ENCODE measurements around the gene UBE2D4. TPM values are rescaled to one million over a fixed set of nuclear protein-coding genes. Genes with fewer than 3 reads are reported as not detected.

The UBE2D4 gene
- total and polyA plus RNA-seq, 4 donors = 8.8 to 25.6 (median 17.2) TPM

GRCh38 chr7:43942997-43943396, 16.8 kb downstream of the UBE2D4 start:
- Histone ChIP-seq H3K36me3 (ENCODE audit: control insufficient read depth in 4 of 4, insufficient read depth in 4 of 4, low read length in 4 of 4) (peaks cover 0 to 12% (median 1%) of the 10 kb centered on the region in 4 donors), H3K27me3 (ENCODE audit: control insufficient read depth in 3 of 3, insufficient read depth in 3 of 3, low read length in 2 of 3) (no peaks in the 10 kb centered on the region), H3K9me3 (ENCODE audit: control insufficient read depth in 4 of 4, insufficient read depth in 3 of 4, low read length in 3 of 4) (no peaks in the 10 kb centered on the region), H3K27ac (ENCODE audit: low read depth in 1 of 2, low read length in 1 of 2) (no peak overlapping the region), H3K4me1 (ENCODE audit: control insufficient read depth in 5 of 5, insufficient read depth in 5 of 5, low read length in 5 of 5) (peaks cover 0 to 7% (median 0%) of the 10 kb centered on the region in 5 donors), H3K9ac (ENCODE audit: insufficient read depth in 1 of 2, low read length in 2 of 2) (no peak overlapping the region), H3K4me3 (no peak overlapping the region)
- TF ChIP-seq, protein P1, sequence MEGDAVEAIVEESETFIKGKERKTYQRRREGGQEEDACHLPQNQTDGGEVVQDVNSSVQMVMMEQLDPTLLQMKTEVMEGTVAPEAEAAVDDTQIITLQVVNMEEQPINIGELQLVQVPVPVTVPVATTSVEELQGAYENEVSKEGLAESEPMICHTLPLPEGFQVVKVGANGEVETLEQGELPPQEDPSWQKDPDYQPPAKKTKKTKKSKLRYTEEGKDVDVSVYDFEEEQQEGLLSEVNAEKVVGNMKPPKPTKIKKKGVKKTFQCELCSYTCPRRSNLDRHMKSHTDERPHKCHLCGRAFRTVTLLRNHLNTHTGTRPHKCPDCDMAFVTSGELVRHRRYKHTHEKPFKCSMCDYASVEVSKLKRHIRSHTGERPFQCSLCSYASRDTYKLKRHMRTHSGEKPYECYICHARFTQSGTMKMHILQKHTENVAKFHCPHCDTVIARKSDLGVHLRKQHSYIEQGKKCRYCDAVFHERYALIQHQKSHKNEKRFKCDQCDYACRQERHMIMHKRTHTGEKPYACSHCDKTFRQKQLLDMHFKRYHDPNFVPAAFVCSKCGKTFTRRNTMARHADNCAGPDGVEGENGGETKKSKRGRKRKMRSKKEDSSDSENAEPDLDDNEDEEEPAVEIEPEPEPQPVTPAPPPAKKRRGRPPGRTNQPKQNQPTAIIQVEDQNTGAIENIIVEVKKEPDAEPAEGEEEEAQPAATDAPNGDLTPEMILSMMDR (IDR thresholded peaks at IDR 0.05; ENCODE audit: control extremely low read depth, extremely low read depth) = no peak
- DNase-seq (no peak), ATAC-seq (ENCODE audit: insufficient read depth, low FRiP score) (no peak)
- 84 to 90% methylated on average over 3 of the region's 3 CpGs for WGBS, 2 donors

- Histone ChIP-seq H3K36me3 (ENCODE audit: control insufficient read depth in 4 of 4, insufficient read depth in 4 of 4, low read length in 4 of 4) (peaks cover 0 to 17% (median 2%) of the 10 kb centered on the region in 4 donors), H3K4me3 (no peak overlapping the region), H3K4me1 (ENCODE audit: control insufficient read depth in 5 of 5, insufficient read depth in 5 of 5, low read length in 5 of 5) (peaks cover 0 to 7% (median 0%) of the 10 kb centered on the region in 5 donors), H3K9me3 (ENCODE audit: control insufficient read depth in 4 of 4, insufficient read depth in 3 of 4, low read length in 3 of 4) (no peaks in the 10 kb centered on the region), H3K27ac (ENCODE audit: low read depth in 1 of 2, low read length in 1 of 2) (no peak overlapping the region), H3K9ac (ENCODE audit: insufficient read depth in 1 of 2, low read length in 2 of 2) (no peak overlapping the region), H3K27me3 (ENCODE audit: control insufficient read depth in 3 of 3, insufficient read depth in 3 of 3, low read length in 2 of 3) (no peaks in the 10 kb centered on the region)
- DNase-seq (no peak), ATAC-seq (ENCODE audit: insufficient read depth, low FRiP score) (no peak)
- TF ChIP-seq, protein P1 (IDR thresholded peaks at IDR 0.05; ENCODE audit: control extremely low read depth, extremely low read depth) = no peak
- 82 to 84% methylated on average over 13 of the region's 13 CpGs for WGBS, 2 donors
Observed at GRCh38 chr7:43943417-43944187, 17.4 kb downstream of the UBE2D4 start.

DNA sequence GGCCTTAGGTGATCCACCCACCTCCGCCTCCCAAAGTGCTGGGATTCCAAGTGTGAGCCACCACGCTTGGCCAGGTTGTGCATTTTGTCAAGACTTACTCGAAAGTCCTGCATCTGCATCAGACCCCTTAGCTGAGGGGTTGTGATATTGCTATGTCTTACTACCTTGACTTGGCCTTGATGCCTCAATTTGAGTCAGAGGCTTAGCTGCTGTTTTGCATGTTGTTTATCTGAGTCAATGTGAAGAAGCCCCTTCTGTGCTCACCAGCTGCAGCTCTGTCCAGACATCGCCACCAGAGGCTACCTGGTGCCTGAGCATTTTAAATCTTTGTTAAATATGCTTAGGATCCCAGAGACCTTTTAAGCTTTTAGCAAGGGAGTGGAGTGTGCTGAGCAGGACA, 18.1 kb downstream of the UBE2D4 start:
- no peak for DNase-seq
- no peaks in the 10 kb centered on the region for H3K9me3 ChIP-seq (ENCODE audit: control insufficient read depth in 4 of 4, insufficient read depth in 3 of 4, low read length in 3 of 4)
- H3K4me3 ChIP-seq = no peak overlapping the region
- no peak overlapping the region for H3K9ac ChIP-seq (ENCODE audit: insufficient read depth in 1 of 2, low read length in 2 of 2)
- H3K4me1 ChIP-seq (ENCODE audit: control insufficient read depth in 5 of 5, insufficient read depth in 5 of 5, low read length in 5 of 5) = peaks cover 0 to 2% (median 0%) of the 10 kb centered on the region in 5 donors
- no peak overlapping the region for H3K27ac ChIP-seq (ENCODE audit: low read depth in 1 of 2, low read length in 1 of 2)
- peaks cover 0 to 19% (median 3%) of the 10 kb centered on the region in 4 donors for H3K36me3 ChIP-seq (ENCODE audit: control insufficient read depth in 4 of 4, insufficient read depth in 4 of 4, low read length in 4 of 4)
- no peak for ATAC-seq (ENCODE audit: insufficient read depth, low FRiP score)
- TF ChIP-seq, protein P1 (IDR thresholded peaks at IDR 0.05; ENCODE audit: control extremely low read depth, extremely low read depth) = no peak
- no peaks in the 10 kb centered on the region for H3K27me3 ChIP-seq (ENCODE audit: control insufficient read depth in 3 of 3, insufficient read depth in 3 of 3, low read length in 2 of 3)
- 96 to 97% methylated on average over 4 of the region's 4 CpGs for WGBS, 2 donors

Data from lung (tissue), 12 donors.